HG03196 (cell line): ENCODE measurements around the gene HERPUD1.
"Not testable (repeated sequence)": the region's sequence is repeated elsewhere in the genome, so short reads cannot be mapped to it uniquely, and the experiment has no call there.

ENCODE experiments used
- ATAC-seq: cut with Tn5 transposase; IDR thresholded peaks from one replicate; pipeline ENCODE4 v1.9.1; 2021; ENCODE audit not compliant: unreplicated experiment

The HERPUD1 gene

GRCh38 chr16:56933828-56934598 is 2.1 kb downstream of the HERPUD1 start:
- ATAC-seq = no peak

GRCh38 chr16:56934599-56935145 is 2.7 kb downstream of the HERPUD1 start:
- ATAC-seq = not testable (repeated sequence)

- no peak for ATAC-seq
These were observed 3.3 kb downstream of the HERPUD1 start for GRCh38 chr16:56935201-56935600.

GRCh38 chr16:56936491-56936890 is 4.5 kb downstream of the HERPUD1 start:
- ATAC-seq = no peak

DNA sequence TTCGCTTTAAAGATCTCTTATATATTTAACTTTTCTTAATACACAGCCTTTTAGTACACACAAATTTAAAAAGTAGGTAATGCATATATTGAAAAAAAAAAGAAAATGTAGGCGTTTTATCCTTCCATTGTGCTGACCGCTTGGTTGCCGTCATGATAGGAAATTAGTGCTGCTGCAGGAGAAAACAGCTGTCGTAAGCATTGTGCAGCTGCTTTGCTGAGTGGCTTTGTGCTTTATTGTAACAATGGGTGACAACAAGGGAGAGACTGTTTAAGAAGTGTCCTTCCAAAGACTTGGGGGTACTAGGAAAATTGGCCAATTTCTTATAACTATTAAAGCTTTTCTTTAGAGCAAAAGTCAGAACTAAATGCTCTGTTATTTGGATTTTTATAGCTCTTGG is 5.0 kb downstream of the HERPUD1 start:
- no peak for ATAC-seq

DNA sequence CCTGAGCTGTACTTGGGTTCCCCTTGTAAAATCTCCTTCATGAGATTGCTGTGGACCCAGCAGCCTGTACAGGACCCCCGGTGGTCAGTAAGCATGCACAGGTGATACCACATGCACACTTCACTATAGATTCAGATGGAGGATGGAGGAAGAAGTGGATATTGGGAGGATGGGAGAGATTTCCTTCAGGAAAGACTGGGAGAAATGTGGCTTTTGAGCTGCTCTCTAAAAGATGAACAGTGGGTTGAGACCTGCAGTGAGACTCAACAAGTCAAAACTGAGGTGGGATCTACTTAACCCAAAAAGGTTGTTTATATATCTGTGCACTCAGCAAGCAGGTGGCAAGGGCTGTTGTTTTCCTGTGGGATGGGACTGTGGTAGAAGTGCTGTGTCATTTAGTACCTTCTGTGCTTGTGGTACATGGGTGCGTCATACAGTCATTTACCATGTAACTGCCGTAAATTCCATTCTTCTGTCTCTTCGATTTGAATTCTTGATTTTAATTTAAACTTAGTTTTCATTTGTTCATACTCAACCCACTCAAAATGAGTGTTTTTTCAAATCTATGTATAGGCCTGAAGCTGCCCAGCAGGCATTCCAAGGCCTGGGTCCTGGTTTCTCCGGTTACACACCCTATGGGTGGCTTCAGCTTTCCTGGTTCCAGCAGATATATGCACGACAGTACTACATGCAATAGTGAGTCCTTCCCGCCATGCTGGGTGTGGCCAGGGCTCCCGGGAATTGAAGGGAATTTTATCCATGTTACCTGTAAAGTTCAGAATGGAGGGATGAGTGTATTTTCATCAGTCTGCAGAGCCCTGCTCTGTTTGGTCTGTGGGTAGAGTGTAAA is 6.9 kb downstream of the HERPUD1 start:
- no peak for ATAC-seq

DNA sequence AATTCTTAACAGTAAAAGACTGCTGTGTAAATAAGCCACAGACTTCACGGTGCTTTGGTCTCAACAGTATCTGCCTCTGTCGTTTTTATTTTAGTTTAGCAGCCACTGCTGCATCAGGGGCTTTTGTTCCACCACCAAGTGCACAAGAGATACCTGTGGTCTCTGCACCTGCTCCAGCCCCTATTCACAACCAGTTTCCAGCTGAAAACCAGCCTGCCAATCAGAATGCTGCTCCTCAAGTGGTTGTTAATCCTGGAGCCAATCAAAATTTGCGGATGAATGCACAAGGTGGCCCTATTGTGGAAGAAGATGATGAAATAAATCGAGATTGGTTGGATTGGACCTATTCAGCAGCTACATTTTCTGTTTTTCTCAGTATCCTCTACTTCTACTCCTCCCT is 7.9 kb downstream of the HERPUD1 start:
- no peak for ATAC-seq

DNA sequence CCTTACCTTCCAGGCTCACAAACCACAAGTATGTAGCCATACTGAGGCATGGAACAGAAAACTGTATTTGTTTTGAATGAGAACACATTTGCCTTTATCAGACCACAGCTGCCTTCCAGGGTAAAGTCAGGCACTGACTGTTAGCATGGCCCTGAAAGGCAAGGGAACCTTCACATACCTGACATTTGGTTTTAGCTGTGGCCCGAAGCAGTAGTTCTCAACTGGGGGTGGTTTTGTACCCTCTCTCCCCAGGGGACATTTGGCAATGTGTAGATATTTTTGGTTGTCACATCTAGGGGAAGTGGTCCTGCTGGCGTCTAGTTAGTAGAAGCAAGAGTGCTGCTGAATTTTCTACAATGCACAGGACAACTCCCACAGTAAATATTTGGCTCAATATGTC is 9.2 kb downstream of the HERPUD1 start:
- no peak for ATAC-seq

DNA sequence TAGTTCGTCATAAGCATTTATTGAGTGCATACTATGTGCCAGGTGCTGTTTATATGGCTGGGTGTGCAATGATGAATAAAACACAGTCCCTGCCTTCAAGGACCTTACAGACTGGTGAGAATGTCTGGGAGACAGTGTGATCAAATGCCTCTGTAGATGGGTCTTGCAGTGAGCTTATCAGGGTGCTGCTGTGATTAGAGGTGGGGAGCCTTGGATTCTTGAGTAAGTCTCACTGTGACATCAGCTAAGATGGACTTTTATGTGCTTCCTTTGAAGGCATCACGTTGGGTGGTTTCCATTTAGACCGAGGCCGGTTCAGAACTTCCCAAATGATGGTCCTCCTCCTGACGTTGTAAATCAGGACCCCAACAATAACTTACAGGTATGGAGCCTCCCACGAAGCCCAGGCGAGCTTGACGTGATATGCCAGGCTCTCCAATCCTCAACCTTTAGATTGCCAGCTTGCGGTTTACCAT is 10.0 kb downstream of the HERPUD1 start:
- no peak for ATAC-seq

GRCh38 chr16:56943761-56944375 is 11.9 kb downstream of the HERPUD1 start:
- ATAC-seq = no peak

- peak; percentile 34 for ATAC-seq
These were observed 13.3 kb downstream of the HERPUD1 start for GRCh38 chr16:56944954-56945839.

- ATAC-seq = no peak
These were observed 14.0 kb downstream of the HERPUD1 start for GRCh38 chr16:56945847-56946527.

DNA sequence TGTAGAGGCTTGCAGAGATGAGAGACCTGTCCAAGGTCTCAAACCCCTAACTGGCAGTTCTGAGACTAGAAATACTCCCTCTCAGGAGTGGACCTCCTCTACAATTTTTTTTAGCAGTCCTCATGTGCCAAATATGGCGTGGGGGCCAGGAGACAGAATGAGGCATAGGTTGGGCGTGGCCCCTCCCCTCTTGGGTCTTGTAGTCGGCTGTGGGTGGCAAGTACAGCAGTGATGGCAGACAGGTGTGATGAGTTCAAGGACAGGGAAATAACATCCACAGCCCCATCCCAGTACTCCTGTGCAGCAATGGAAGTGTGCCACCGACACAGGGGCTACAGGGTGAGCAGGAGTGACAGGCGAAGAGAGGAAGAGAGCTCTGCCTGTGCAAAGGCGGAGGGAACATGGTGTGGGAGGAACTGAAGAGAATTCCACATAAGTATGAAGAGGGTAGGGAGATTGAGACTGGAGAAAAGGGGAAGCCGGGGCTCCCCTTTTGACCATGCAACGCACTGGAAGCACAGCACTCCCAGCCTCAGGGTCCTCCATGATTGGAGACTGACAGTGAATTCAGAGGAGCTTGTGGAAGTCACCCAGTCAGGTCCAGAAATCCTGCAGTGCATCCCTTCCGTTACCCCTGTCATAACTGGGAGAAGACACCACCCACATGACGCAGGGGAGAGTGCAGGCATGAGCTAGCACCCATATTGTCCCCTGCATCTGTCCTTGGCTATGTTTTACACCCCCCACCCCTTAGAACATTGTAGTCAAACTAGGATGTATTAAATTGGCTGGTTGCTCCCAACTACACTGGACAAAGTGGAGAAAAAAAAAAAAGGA is 15.0 kb downstream of the HERPUD1 start:
- no peak for ATAC-seq

DNA sequence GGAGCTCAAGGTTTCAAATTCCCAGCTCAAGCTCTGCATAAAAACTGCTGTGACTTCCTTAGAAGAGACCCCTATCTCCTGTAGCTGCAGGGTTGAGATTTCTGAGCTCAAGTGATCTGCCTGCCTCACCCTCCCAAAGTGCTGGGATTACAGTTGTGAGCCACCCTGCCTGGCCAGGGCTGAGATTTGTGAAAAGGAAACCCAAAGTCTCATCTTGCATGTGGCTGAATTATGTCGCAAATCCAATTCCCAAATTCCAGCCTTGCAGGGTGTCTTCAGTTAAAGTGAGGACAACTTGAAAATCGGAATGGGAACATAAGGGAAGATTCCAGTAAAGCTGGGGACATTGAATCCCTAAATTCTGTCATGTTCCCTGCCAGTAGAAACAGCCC is 15.7 kb downstream of the HERPUD1 start:
- ATAC-seq = no peak

- no peak for ATAC-seq
These were observed 16.3 kb downstream of the HERPUD1 start for GRCh38 chr16:56948234-56948633.

DNA sequence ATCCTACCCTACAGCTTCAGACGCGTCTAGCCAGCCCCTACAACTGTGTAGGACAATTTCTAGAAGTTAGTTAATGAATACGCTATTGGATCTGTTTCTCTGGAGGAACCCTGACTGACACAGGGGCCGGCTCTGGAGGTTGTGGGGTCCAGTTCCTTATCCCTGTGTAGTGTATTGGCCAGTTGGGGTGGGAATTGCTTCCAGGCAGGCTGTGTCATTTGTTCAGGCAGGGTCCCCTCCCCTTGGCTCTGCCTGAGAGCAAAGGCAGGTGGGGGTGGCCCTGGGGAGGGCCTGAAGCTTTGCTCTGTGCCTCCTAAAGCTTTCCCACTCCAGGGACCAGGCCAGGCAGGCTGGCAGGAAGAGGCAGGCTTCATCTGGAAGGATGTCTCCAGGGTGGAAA is 18.1 kb downstream of the HERPUD1 start:
- no peak for ATAC-seq

DNA sequence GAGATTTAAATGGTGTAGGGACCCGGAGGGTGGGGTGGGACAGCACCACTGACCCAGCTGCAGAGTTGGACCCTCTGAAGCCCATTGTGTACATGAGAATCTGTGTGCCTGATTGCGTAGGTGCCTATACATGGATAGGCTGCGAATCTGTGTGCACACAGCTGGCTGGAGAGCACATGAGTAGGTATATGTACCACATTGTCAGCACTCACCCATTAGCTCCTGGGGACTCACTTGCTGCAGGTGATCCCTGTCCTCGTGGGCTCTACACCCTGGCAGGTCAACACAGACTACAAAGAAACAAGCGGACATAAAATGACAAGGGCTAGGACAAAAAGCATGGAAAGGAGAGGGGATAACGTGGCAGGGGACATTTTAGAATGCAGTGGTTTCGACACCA is 18.5 kb downstream of the HERPUD1 start:
- ATAC-seq = no peak

GRCh38 chr16:56950881-56951771 is 19.2 kb downstream of the HERPUD1 start:
- peak; percentile 56 for ATAC-seq
